CD14-positive monocyte (primary cell): ENCODE data around the gene CRYBG1. TPM values are rescaled to one million over a fixed set of nuclear protein-coding genes. Genes with fewer than 3 reads are reported as not detected.

Source experiments
- DNase-seq, 3 donors: peaks; one replicate each; pipeline ENCODE4 v3.0.0-alpha.2; 2011 to 2022
- H2AFZ ChIP-seq: 2 replicates; pipeline ENCODE4 v1.6.0; 2012; ENCODE audit warnings: mild to moderate bottlenecking, low read depth, low read length, inconsistent platforms; ENCODE audit not compliant: insufficient read depth, poor library complexity, severe bottlenecking
- H3K27ac ChIP-seq, 2 donors: 1 replicate in 1 of 2; 2 replicates in 1 of 2; pipeline ENCODE4 v1.5.1; 2012 to 2013; ENCODE audit warnings: low read length in 2 of 2, control low read depth in 1 of 2, inconsistent platforms in 1 of 2, low read depth in 1 of 2, mild to moderate bottlenecking in 1 of 2
- H3K27me3 ChIP-seq, 2 donors: one replicate each; pipeline versions ENCODE4 v1.6.0 to v1.6.1; 2011 to 2013; ENCODE audit warnings: low read length in 2 of 2; ENCODE audit not compliant: control insufficient read depth in 2 of 2, insufficient read depth in 2 of 2
- H3K36me3 ChIP-seq, 2 donors: replicated peaks in 1 of 2; 1 replicate in 1 of 2; 2 replicates in 1 of 2; pipeline versions ENCODE4 v1.5.1 to v1.6.1; 2012 to 2013; ENCODE audit warnings: low read length in 2 of 2, control low read depth in 1 of 2, inconsistent platforms in 1 of 2, mild to moderate bottlenecking in 1 of 2; ENCODE audit not compliant: insufficient read depth in 2 of 2, control insufficient read depth in 1 of 2
- H3K4me1 ChIP-seq, 2 donors: 1 replicate in 1 of 2; 2 replicates in 1 of 2; pipeline versions ENCODE4 v1.5.1 to v1.6.1; 2012 to 2013; ENCODE audit warnings: low read length in 2 of 2, control low read depth in 1 of 2, inconsistent platforms in 1 of 2, mild to moderate bottlenecking in 1 of 2, moderate library complexity in 1 of 2; ENCODE audit not compliant: insufficient read depth in 2 of 2, control insufficient read depth in 1 of 2
- H3K4me2 ChIP-seq: replicated peaks from 2 replicates; pipeline ENCODE3; 2012; ENCODE audit warnings: low read length, moderate library complexity, mild to moderate bottlenecking; ENCODE audit not compliant: poor library complexity, severe bottlenecking; ENCODE audit errors: extremely low read depth
- H3K4me3 ChIP-seq, 3 experiments: fragments of 200-600 bp in 1 of 3; sonication (generic) in 1 of 3; replicated peaks in 1 of 3; 1 replicate in 2 of 3; 2 replicates in 1 of 3; pipeline ENCODE4 v1.5.1; 2011 to 2013; ENCODE audit warnings: low read length in 3 of 3, mild to moderate bottlenecking in 3 of 3, control low read depth in 2 of 3, low read depth in 2 of 3, inconsistent platforms in 1 of 3, moderate library complexity in 1 of 3
- H3K79me2 ChIP-seq: 2 replicates; pipeline ENCODE4 v1.6.0; 2012; ENCODE audit warnings: mild to moderate bottlenecking, control low read depth, inconsistent platforms, low read length, moderate library complexity; ENCODE audit not compliant: insufficient read depth
- H3K9ac ChIP-seq: 2 replicates; pipeline ENCODE4 v1.6.0; 2017; ENCODE audit warnings: low read length, mild to moderate bottlenecking; ENCODE audit not compliant: insufficient read depth, poor library complexity, severe bottlenecking
- H3K9me3 ChIP-seq, 2 donors: replicated peaks in 1 of 2; 1 replicate in 1 of 2; 2 replicates in 1 of 2; pipeline versions ENCODE4 v1.5.1 to v1.6.1; 2012 to 2013; ENCODE audit warnings: low read length in 2 of 2, control low read depth in 1 of 2; ENCODE audit not compliant: control insufficient read depth in 1 of 2, insufficient read depth in 1 of 2
- H4K20me1 ChIP-seq: 2 replicates; pipeline ENCODE4 v1.6.0; 2012; ENCODE audit warnings: mild to moderate bottlenecking, low read length, control low read depth, moderate library complexity; ENCODE audit not compliant: insufficient read depth
- H3K27ac Mint-ChIP-seq, 7 donors: one replicate each; pipeline ENCODE4 v1.8.0; 2020; ENCODE audit warnings: mild to moderate bottlenecking in 7 of 7, mixed read lengths in 7 of 7, moderate library complexity in 6 of 7, inconsistent platforms in 2 of 7
- H3K27me3 Mint-ChIP-seq, 3 donors: one replicate each; pipeline ENCODE4 v1.8.0; 2021 to 2022; ENCODE audit warnings: low read depth in 3 of 3, mild to moderate bottlenecking in 3 of 3, mixed read lengths in 3 of 3, moderate library complexity in 3 of 3, inconsistent platforms in 1 of 3
- H3K36me3 Mint-ChIP-seq, 2 donors: one replicate each; pipeline ENCODE4 v1.8.0; 2020; ENCODE audit warnings: mixed read lengths in 2 of 2, inconsistent platforms in 1 of 2, mild to moderate bottlenecking in 1 of 2
- H3K4me1 Mint-ChIP-seq: one replicate; pipeline ENCODE4 v1.8.0; 2020; ENCODE audit warnings: mild to moderate bottlenecking, mixed read lengths
- H3K4me3 Mint-ChIP-seq, 2 donors: one replicate each; pipeline ENCODE4 v1.8.0; 2020; ENCODE audit warnings: mild to moderate bottlenecking in 2 of 2, mixed read lengths in 2 of 2, moderate library complexity in 1 of 2
- H3K9me3 Mint-ChIP-seq, 7 donors: one replicate each; pipeline ENCODE4 v1.8.0; 2020 to 2022; ENCODE audit warnings: mixed read lengths in 7 of 7, mild to moderate bottlenecking in 6 of 7, moderate library complexity in 6 of 7, inconsistent platforms in 2 of 7
- WGBS: methylation state at CpG from one replicate; pipeline ENCODE4 v1.1.5; 2013; ENCODE audit warnings: missing lambda C conversion rate; ENCODE audit not compliant: insufficient coverage; 5-methylcytosine and 5-hydroxymethylcytosine counted together
- intact Hi-C, 2 donors: fragments of 100-400 bp; cut with micrococcal nuclease; formaldehyde crosslinking; loops; one replicate each; pipeline versions ENCODE4 v1.15.0 to v1.15.1; 2023
- polyA plus RNA-seq, 3 donors: library from polyadenylated mRNA; depleted of rRNA in 1 of 3; unstranded in 2 of 3; stranded (reverse) in 1 of 3; fragments of 300-500 nt in 2 of 3; fragments of >200 nt in 1 of 3; fragmentation: Illumina TruSeq in 2 of 3; gene quantifications; 1 replicate in 2 of 3; 2 replicates in 1 of 3; pipeline ENCODE4 v1.2.3, GENCODE V29; 2012 to 2021
- TF ChIP-seq, protein P1 (sequence below): fragments of 200-600 bp; IDR thresholded peaks from one replicate; pipeline ENCODE4 v1.8.0; 2022; ENCODE audit warnings: antibody characterized with exemption, mild to moderate bottlenecking

The CRYBG1 gene
- polyA plus RNA-seq, 3 donors, result 7.9 to 11.9 (median 11.1) TPM

GRCh38 chr6:106422534-106422933 is 62.0 kb downstream of the CRYBG1 start:
- H4K20me1 ChIP-seq, result no peaks in the 10 kb centered on the region
- H3K79me2 ChIP-seq, result no peaks in the 10 kb centered on the region
- intact Hi-C loops, result loop anchor here in 1 of 2 donors (10.0 kb wide), 1 partner anchor 88 kb away; no protein-coding TSS in a partner anchor
- H3K27me3 ChIP-seq, result no peaks in the 10 kb centered on the region
- H3K4me1 Mint-ChIP-seq, result no peaks in the 10 kb centered on the region
- peaks cover 0 to 2% (median 2%) of the 10 kb centered on the region in 3 donors for H3K27me3 Mint-ChIP-seq
- peaks cover 0 to 4% (median 0%) of the 10 kb centered on the region in 7 donors for H3K9me3 Mint-ChIP-seq
- H3K36me3 ChIP-seq, result no peaks in the 10 kb centered on the region
- no peak overlapping the region for H2AFZ ChIP-seq
- no peak overlapping the region for H3K4me2 ChIP-seq
- H3K9me3 ChIP-seq, result no peaks in the 10 kb centered on the region
- H3K4me1 ChIP-seq, result peaks cover 5 to 6% of the 10 kb centered on the region in 2 donors
- TF ChIP-seq, protein P1, sequence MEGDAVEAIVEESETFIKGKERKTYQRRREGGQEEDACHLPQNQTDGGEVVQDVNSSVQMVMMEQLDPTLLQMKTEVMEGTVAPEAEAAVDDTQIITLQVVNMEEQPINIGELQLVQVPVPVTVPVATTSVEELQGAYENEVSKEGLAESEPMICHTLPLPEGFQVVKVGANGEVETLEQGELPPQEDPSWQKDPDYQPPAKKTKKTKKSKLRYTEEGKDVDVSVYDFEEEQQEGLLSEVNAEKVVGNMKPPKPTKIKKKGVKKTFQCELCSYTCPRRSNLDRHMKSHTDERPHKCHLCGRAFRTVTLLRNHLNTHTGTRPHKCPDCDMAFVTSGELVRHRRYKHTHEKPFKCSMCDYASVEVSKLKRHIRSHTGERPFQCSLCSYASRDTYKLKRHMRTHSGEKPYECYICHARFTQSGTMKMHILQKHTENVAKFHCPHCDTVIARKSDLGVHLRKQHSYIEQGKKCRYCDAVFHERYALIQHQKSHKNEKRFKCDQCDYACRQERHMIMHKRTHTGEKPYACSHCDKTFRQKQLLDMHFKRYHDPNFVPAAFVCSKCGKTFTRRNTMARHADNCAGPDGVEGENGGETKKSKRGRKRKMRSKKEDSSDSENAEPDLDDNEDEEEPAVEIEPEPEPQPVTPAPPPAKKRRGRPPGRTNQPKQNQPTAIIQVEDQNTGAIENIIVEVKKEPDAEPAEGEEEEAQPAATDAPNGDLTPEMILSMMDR, result no peak
- H3K27ac Mint-ChIP-seq, result no peak overlapping the region
- no peaks in the 10 kb centered on the region for H3K36me3 Mint-ChIP-seq
- H3K4me3 Mint-ChIP-seq, result no peak overlapping the region
- DNase-seq, result no peak
- H3K4me3 ChIP-seq, result no peak overlapping the region
- no peak overlapping the region for H3K27ac ChIP-seq
- H3K9ac ChIP-seq, result no peak overlapping the region

GRCh38 chr6:106425382-106425781 is 64.9 kb downstream of the CRYBG1 start:
- H2AFZ ChIP-seq, result no peak overlapping the region
- no peak overlapping the region for H3K4me3 Mint-ChIP-seq
- TF ChIP-seq, protein P1, result no peak
- intact Hi-C loops, result loop anchor here in 1 of 2 donors (10.0 kb wide), 1 partner anchor 91 kb away; no protein-coding TSS in a partner anchor
- H3K27me3 Mint-ChIP-seq, result no peaks in the 10 kb centered on the region
- no peak overlapping the region for H3K4me3 ChIP-seq
- no peaks in the 10 kb centered on the region for H4K20me1 ChIP-seq
- no peaks in the 10 kb centered on the region for H3K36me3 Mint-ChIP-seq
- no peaks in the 10 kb centered on the region for H3K27me3 ChIP-seq
- H3K79me2 ChIP-seq, result no peaks in the 10 kb centered on the region
- no peak overlapping the region for H3K4me2 ChIP-seq
- H3K4me1 Mint-ChIP-seq, result no peaks in the 10 kb centered on the region
- peaks cover 5 to 6% of the 10 kb centered on the region in 2 donors for H3K4me1 ChIP-seq
- no peaks in the 10 kb centered on the region for H3K9me3 ChIP-seq
- no CpG with 5 or more reads among the region's 5 CpGs for WGBS
- no peaks in the 10 kb centered on the region for H3K36me3 ChIP-seq
- no peak for DNase-seq
- H3K27ac Mint-ChIP-seq, result no peak overlapping the region
- H3K9ac ChIP-seq, result no peak overlapping the region
- H3K9me3 Mint-ChIP-seq, result no peaks in the 10 kb centered on the region
- H3K27ac ChIP-seq, result no peak overlapping the region
